Neural cell (in vitro differentiated cells): Measurements from ENCODE around the gene WNT4.

Experiments used
- CTCF ChIP-seq: fragments of 450-650 bp; IDR thresholded peaks from 2 replicates; pipeline ENCODE4 v1.5.1; 2014; ENCODE audit warnings: antibody characterized with exemption, mild to moderate bottlenecking, moderate library complexity; ENCODE audit not compliant: poor library complexity, severe bottlenecking
- EP300 ChIP-seq: fragments of 450-650 bp; conservative IDR thresholded peaks from 2 replicates; pipeline ENCODE4 v1.6.1; 2014; ENCODE audit warnings: antibody characterized with exemption, mild to moderate bottlenecking, moderate library complexity; ENCODE audit not compliant: poor library complexity, severe bottlenecking
- MXI1 ChIP-seq: fragments of 450-650 bp; conservative IDR thresholded peaks from 2 replicates; pipeline ENCODE4 v1.6.1; 2014; ENCODE audit warnings: antibody characterized with exemption, mild to moderate bottlenecking; ENCODE audit not compliant: poor library complexity, severe bottlenecking
- POLR2AphosphoS5 ChIP-seq: IDR thresholded peaks from 2 replicates; pipeline ENCODE4 v1.6.1; 2012
- TAF1 ChIP-seq: IDR thresholded peaks from 2 replicates; pipeline ENCODE4 v1.6.1; 2012; ENCODE audit warnings: low read depth
- TF ChIP-seq, protein P1 (sequence below): IDR thresholded peaks from 2 replicates; pipeline ENCODE4 v1.6.1; 2012; ENCODE audit warnings: borderline replicate concordance

- TF ChIP-seq CTCF = no peak
- TF ChIP-seq TAF1 = no peak
- TF ChIP-seq, protein P1, sequence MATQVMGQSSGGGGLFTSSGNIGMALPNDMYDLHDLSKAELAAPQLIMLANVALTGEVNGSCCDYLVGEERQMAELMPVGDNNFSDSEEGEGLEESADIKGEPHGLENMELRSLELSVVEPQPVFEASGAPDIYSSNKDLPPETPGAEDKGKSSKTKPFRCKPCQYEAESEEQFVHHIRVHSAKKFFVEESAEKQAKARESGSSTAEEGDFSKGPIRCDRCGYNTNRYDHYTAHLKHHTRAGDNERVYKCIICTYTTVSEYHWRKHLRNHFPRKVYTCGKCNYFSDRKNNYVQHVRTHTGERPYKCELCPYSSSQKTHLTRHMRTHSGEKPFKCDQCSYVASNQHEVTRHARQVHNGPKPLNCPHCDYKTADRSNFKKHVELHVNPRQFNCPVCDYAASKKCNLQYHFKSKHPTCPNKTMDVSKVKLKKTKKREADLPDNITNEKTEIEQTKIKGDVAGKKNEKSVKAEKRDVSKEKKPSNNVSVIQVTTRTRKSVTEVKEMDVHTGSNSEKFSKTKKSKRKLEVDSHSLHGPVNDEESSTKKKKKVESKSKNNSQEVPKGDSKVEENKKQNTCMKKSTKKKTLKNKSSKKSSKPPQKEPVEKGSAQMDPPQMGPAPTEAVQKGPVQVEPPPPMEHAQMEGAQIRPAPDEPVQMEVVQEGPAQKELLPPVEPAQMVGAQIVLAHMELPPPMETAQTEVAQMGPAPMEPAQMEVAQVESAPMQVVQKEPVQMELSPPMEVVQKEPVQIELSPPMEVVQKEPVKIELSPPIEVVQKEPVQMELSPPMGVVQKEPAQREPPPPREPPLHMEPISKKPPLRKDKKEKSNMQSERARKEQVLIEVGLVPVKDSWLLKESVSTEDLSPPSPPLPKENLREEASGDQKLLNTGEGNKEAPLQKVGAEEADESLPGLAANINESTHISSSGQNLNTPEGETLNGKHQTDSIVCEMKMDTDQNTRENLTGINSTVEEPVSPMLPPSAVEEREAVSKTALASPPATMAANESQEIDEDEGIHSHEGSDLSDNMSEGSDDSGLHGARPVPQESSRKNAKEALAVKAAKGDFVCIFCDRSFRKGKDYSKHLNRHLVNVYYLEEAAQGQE = no peak
- TF ChIP-seq POLR2AphosphoS5 = no peak
- TF ChIP-seq MXI1 = no peak
- no peak for TF ChIP-seq EP300
Measured at GRCh38 chr1:22078133-22078532, 64.8 kb downstream of the WNT4 start.
